Amniotic stem cell (primary cell): ENCODE measurements around the gene TECPR1.

Source experiments
- DNase-seq: peaks from one replicate; lab custom pipeline; 2025; lab: John Stamatoyannopoulos, UW

TECPR1 gene

DNA sequence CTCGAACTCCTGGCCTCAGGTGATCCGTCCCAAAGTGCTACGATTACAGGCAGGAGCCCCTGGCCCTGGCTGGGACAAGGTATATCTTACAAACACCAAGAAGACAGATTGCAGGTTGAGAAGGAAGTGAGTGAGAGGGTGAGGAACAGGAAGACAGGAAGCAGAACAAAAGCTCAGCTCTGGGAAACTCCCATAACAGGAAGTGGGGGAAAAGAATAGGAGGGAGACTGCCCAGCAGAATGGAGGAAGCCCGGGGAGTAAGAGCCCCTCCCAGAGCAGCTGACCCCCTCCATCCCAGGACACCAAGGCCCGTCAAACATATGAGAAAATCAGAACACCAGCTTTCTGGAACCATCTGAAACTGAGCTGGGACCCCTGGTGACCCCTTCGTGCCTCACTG is 2.9 kb downstream of the TECPR1 start:
- no peak for DNase-seq

DNA sequence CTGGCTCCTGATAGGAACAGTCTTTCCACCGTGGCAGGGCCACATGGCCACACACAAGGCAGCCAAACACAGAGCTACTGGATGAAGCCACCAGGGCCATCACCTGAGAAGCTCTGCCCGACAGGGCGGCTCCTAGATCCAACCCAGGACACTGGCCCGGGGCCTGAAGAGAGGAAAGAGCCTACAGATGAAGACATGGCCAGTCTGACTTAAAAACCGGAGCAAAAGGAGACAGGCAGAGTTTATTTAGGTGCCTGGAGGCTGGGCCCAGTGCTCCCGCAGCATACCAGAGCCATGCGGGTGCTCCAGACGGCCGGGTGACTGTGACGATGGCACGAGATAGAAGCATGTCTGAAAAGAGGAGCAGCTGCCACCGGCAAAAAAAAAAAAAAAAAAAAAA is 3.9 kb downstream of the TECPR1 start:
- no peak for DNase-seq

DNA sequence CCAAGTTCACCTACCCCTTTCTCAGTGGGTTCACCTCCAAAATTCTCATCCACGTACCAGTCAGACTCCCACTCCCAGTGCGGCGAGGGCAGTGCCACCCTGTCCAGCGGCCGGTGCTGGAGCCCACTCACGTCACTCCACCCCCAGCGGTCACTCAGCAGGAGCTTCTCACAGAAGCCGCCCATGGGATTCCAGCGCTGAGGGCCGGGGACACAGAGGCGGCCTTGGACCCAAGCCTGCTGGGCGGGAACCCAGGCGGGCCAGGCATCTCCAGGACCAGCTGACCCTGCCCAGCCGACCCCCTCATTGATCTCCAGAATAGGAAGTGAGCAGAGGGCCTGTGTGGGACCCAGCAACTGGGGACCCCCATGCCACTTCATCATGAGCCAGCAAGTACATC is 7.2 kb downstream of the TECPR1 start:
- no peak for DNase-seq

- no peak for DNase-seq
Measured at GRCh38 chr7:98242934-98243333, 9.1 kb downstream of the TECPR1 start.

DNA sequence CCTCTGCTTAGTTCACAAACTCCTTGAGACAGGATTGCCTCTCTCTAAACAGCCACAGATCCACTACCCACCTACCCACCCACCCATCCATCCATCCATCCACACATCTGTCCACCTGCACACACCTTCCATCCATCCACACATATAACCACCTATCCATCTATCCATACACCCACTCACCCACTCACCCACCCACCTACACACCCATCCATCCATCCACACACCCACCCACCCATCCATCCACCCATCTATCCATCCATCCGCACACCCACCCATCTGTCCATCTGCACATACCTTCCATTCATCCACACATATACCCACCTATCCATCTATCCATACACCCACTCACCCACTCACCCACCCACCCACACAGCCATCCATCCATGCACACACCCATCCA is 9.7 kb downstream of the TECPR1 start:
- no peak for DNase-seq

DNA sequence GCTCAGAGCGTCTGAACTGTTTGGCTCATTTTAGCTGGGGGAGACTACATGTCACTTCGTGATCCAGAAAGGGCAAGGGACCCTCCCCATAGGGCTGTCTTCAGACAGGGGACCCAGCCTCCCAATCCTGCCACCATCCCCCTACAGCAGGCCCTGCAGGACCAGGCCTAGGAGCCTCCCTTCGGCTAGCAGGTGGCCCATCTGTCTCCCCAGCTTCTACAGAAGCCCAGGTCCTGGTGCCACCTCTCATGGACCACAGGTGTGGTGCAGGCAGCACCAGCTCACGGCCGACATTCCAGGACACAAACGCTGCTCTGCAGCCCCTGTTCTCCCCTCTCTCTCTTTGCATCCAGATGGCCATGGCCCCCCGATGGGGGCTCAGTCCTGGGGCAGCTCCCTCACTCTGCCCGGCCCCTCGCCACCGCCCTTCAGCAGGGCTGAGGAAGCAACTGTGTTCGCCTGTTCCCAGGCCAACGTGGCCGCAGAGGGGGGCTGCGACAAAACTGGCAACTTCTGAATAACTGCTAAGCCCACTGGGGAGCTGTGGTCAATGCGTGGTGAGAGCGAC is 10.3 kb downstream of the TECPR1 start:
- no peak for DNase-seq

- DNase-seq, result no peak
Measured at GRCh38 chr7:98240961-98241673, 10.9 kb downstream of the TECPR1 start.

DNA sequence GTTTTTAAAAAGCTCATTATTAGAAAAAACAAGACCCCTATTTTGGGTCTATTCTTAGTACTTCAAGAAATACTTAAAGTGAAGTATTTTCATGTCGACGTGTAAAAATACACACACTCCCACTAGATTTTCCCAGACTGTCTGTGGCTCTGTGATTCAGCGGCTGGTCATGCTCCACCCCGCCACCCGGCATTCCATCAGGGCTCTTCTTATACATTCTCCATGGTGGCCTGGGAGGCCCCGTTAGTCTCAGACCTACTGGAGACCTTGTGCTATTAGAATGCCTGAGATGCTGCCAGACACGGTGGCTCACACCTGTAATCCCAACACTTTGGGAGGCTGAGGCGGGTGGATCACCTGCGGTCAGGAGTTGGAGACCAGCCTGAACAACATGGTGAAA is 13.1 kb downstream of the TECPR1 start:
- DNase-seq, result no peak

GRCh38 chr7:98238076-98238475 is 14.0 kb downstream of the TECPR1 start:
- no peak for DNase-seq

- no peak for DNase-seq
Measured at GRCh38 chr7:98236355-98237185, 15.5 kb downstream of the TECPR1 start.

- no peak for DNase-seq
Measured at GRCh38 chr7:98235901-98236300, 16.1 kb downstream of the TECPR1 start.

GRCh38 chr7:98234429-98235147 is 17.4 kb downstream of the TECPR1 start:
- no peak for DNase-seq

DNA sequence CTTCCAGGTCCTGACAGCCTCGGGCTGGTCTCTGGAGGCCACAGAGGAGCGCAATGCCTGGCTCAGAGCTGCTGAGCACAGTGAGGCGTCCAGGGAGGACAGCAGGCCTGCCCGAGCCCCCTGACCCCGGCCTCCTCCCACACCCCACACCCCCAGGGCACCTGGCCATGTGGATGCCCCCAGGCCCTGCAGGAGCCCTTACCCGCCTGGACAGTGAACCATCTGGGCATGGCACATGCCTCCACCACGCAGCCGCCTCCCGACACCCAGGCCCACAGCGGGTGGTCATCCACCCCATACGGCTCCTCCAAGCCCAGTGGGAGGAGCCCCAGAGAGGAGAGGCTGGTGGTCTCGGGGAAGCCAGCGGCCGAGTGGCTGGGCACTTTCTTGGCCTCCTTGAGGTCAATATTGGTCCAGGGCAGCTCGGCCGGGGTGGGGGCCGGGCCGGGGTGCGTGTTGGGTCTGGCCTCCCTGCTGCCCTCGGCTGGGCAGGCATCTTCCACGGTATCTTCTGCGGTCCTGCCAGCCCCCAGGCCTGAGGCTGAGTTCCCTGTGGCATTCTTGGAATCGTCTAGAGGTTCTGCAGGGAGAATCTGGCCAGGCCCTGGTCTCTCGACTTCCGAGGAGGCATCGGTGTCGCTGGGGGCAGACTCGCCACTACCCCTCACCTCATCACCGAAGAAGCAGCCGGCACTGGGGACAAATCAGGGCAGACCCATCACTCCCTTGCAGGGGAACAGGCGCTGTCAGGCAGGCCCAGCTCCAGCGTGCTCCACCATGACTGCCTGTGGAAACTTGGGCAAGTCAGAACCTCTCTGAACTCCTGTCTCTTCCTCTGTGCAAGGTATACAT is 18.6 kb downstream of the TECPR1 start:
- no peak for DNase-seq

DNA sequence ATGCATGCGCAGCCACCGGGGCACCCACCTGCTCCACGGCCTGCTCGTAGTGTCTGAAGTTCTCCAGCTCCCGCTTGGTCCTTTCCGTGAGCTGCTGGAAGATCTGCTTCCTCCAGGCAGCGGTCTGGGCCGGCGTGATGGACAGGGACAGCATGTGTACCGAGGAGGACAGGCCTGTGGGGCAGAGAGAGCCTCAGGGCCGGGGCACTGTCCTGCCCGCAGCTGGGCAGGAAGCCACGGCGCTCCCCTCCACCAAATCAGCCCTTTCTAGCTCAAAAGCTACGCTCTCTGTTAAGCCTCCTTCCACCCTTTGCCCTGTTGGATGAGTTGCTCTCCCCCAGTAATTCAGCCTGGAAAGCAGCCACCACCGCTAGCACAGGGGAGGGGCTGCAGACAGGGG is 19.2 kb downstream of the TECPR1 start:
- no peak for DNase-seq

DNA sequence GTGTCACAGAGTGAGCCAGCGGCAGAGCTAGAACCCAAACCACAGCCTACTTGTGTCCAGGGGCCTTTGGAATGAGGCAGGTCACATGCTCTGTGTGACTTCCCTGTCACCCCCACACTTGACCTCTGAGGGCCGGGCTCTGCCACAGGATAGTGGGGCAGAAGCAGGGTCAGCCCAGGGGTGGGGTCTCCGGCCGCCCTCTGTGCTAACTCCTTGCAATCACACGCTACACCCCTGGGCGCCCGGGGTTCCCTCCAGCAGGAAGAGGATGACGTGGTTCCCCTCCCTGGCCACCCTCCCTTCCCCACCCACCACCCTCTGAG is 19.8 kb downstream of the TECPR1 start:
- DNase-seq, result no peak

GRCh38 chr7:98231493-98232262 is 20.4 kb downstream of the TECPR1 start:
- DNase-seq, result no peak

- DNase-seq, result no peak
Measured at GRCh38 chr7:98230746-98231471, 21.1 kb downstream of the TECPR1 start.

GRCh38 chr7:98229991-98230745 is 21.9 kb downstream of the TECPR1 start:
- DNase-seq, result no peak

- DNase-seq, result no peak
Measured at GRCh38 chr7:98229441-98229840, 22.6 kb downstream of the TECPR1 start.

DNA sequence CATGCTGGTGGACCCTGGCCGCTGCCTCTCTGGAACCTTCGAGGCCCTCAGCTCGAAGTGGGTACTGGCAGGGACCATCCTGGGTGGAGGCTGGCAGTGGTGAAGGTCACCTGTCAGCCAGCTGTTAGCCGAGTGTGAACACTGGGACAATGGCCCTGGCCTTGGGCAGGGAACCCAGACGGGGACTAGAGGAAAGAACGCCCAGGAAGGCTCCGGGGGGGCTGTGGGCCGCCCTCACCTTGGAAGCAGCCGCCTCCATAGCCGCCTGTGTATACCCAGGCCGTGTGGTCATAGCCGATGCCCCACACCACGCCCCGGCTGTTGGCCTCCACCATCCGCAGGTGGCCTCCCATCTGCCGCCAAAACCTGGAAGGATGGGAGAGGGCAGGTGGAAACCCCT is 23.2 kb downstream of the TECPR1 start:
- DNase-seq, result no peak
